Right forelimb (tissue), 1 donor: Measurements from ENCODE around the gene CYYR1.
A peak's percentile ranks its signal among the peaks of the same experiment; 100 is the strongest.

ENCODE experiments used
- DNase-seq: peaks from one replicate; pipeline ENCODE4 v3.0.0-alpha.2; 2018

The CYYR1 gene

GRCh38 chr21:26550326-26550725 is 22.8 kb downstream of the CYYR1 start:
- no peak for DNase-seq

- DNase-seq: no peak
Measured at GRCh38 chr21:26546446-26547097, 26.5 kb downstream of the CYYR1 start.

- no peak for DNase-seq
Measured at GRCh38 chr21:26544201-26544775, 28.8 kb downstream of the CYYR1 start.

- DNase-seq: no peak
Measured at GRCh38 chr21:26540651-26541050, 32.4 kb downstream of the CYYR1 start.

GRCh38 chr21:26539566-26539965 is 33.5 kb downstream of the CYYR1 start:
- no peak for DNase-seq

- DNase-seq: no peak
Measured at GRCh38 chr21:26534517-26534916, 38.6 kb downstream of the CYYR1 start.

GRCh38 chr21:26532208-26532607 is 40.9 kb downstream of the CYYR1 start:
- DNase-seq: no peak

- no peak for DNase-seq
Measured at GRCh38 chr21:26529526-26529925, 43.6 kb downstream of the CYYR1 start.

GRCh38 chr21:26528882-26529281 is 44.2 kb downstream of the CYYR1 start:
- no peak for DNase-seq

- DNase-seq: no peak
Measured at GRCh38 chr21:26522704-26523103, 50.4 kb downstream of the CYYR1 start.

- DNase-seq: no peak
Measured at GRCh38 chr21:26519142-26519541, 53.9 kb downstream of the CYYR1 start.

- no peak for DNase-seq
Measured at GRCh38 chr21:26515257-26515656, 57.8 kb downstream of the CYYR1 start.

GRCh38 chr21:26513212-26513611 is 59.9 kb downstream of the CYYR1 start:
- DNase-seq: peak; percentile 50

GRCh38 chr21:26512664-26513063 is 60.4 kb downstream of the CYYR1 start:
- DNase-seq: no peak

- no peak for DNase-seq
Measured at GRCh38 chr21:26508903-26509302, 64.2 kb downstream of the CYYR1 start.

- DNase-seq: no peak
Measured at GRCh38 chr21:26506956-26507355, 66.1 kb downstream of the CYYR1 start.

GRCh38 chr21:26505211-26505610 is 67.9 kb downstream of the CYYR1 start:
- DNase-seq: no peak

- no peak for DNase-seq
Measured at GRCh38 chr21:26503414-26503813, 69.7 kb downstream of the CYYR1 start.

GRCh38 chr21:26501495-26502021 is 71.5 kb downstream of the CYYR1 start:
- no peak for DNase-seq

- DNase-seq: no peak
Measured at GRCh38 chr21:26499495-26499894, 73.6 kb downstream of the CYYR1 start.

- no peak for DNase-seq
Measured at GRCh38 chr21:26495283-26495849, 77.7 kb downstream of the CYYR1 start.

- no peak for DNase-seq
Measured at GRCh38 chr21:26491663-26492062, 81.4 kb downstream of the CYYR1 start.

GRCh38 chr21:26490771-26491170 is 82.3 kb downstream of the CYYR1 start:
- no peak for DNase-seq

- DNase-seq: no peak
Measured at GRCh38 chr21:26489781-26490180, 83.3 kb downstream of the CYYR1 start.
